Measurements from ENCODE around the gene NAV2.

The NAV2 gene

GRCh38 chr11:19736831-19737230 lies 24.2 kb downstream of the NAV2 start:
- no peak for TF ChIP-seq MYC (IDR thresholded peaks at IDR 0.05; ENCODE audit: low read depth, low read length)
- TF ChIP-seq MAX (IDR thresholded peaks at IDR 0.05; ENCODE audit: low read depth, low read length) = no peak
- no peak for TF ChIP-seq POLR2A (IDR thresholded peaks at IDR 0.05; ENCODE audit: extremely low read depth, insufficient read length)
- TF ChIP-seq, protein P1, sequence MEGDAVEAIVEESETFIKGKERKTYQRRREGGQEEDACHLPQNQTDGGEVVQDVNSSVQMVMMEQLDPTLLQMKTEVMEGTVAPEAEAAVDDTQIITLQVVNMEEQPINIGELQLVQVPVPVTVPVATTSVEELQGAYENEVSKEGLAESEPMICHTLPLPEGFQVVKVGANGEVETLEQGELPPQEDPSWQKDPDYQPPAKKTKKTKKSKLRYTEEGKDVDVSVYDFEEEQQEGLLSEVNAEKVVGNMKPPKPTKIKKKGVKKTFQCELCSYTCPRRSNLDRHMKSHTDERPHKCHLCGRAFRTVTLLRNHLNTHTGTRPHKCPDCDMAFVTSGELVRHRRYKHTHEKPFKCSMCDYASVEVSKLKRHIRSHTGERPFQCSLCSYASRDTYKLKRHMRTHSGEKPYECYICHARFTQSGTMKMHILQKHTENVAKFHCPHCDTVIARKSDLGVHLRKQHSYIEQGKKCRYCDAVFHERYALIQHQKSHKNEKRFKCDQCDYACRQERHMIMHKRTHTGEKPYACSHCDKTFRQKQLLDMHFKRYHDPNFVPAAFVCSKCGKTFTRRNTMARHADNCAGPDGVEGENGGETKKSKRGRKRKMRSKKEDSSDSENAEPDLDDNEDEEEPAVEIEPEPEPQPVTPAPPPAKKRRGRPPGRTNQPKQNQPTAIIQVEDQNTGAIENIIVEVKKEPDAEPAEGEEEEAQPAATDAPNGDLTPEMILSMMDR (IDR thresholded peaks at IDR 0.05; ENCODE audit: low read depth, low read length) = no peak

DNA sequence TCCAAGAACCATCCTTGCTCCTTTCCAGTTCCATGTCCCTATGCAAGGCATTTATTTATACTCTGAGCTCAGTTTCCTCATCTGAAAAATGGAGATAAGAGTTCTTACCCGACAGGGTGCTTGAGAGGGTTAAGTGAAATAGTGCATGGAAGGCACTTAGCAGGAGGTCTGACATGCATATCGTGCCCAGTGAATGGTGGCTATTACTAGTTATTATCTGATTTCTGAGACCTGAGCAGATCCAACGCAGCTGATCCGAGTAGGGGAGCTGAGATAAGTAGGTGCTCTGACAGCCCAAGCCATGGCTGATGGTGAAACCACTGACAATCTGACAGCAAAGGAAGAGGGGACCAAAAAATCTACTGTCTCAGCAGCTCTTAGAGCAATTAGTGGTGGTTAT lies 24.9 kb downstream of the NAV2 start:
- H3K4me3 ChIP-seq (ENCODE audit: low read depth, low read length) = no peak overlapping the region
- TF ChIP-seq POLR2A (IDR thresholded peaks at IDR 0.05; ENCODE audit: extremely low read depth, insufficient read length) = no peak
- no peak for DNase-seq (ENCODE audit: low read depth)

More at GRCh38 chr11:19736831-19737230, 24.2 kb downstream of the NAV2 start:
- H3K4me3 ChIP-seq (ENCODE audit: low read depth, low read length) = no peak overlapping the region
- no peak for DNase-seq (ENCODE audit: low read depth)

- no peak overlapping the region for H3K4me3 ChIP-seq (ENCODE audit: low read depth, low read length)
- no peak for DNase-seq (ENCODE audit: low read depth)
- TF ChIP-seq MYC (IDR thresholded peaks at IDR 0.05; ENCODE audit: low read depth, low read length) = no peak
- TF ChIP-seq, protein P1 (IDR thresholded peaks at IDR 0.05; ENCODE audit: low read depth, low read length) = no peak
- TF ChIP-seq MAX (IDR thresholded peaks at IDR 0.05; ENCODE audit: low read depth, low read length) = no peak
- no peak for TF ChIP-seq POLR2A (IDR thresholded peaks at IDR 0.05; ENCODE audit: extremely low read depth, insufficient read length)
These were observed 25.5 kb downstream of the NAV2 start for GRCh38 chr11:19738124-19738523.

GRCh38 chr11:19739872-19740271 lies 27.2 kb downstream of the NAV2 start:
- H3K4me3 ChIP-seq (ENCODE audit: low read depth, low read length) = no peak overlapping the region
- no peak for DNase-seq (ENCODE audit: low read depth)
- TF ChIP-seq, protein P1 (IDR thresholded peaks at IDR 0.05; ENCODE audit: low read depth, low read length) = no peak
- TF ChIP-seq MAX (IDR thresholded peaks at IDR 0.05; ENCODE audit: low read depth, low read length) = no peak
- no peak for TF ChIP-seq MYC (IDR thresholded peaks at IDR 0.05; ENCODE audit: low read depth, low read length)
- no peak for TF ChIP-seq POLR2A (IDR thresholded peaks at IDR 0.05; ENCODE audit: extremely low read depth, insufficient read length)

DNA sequence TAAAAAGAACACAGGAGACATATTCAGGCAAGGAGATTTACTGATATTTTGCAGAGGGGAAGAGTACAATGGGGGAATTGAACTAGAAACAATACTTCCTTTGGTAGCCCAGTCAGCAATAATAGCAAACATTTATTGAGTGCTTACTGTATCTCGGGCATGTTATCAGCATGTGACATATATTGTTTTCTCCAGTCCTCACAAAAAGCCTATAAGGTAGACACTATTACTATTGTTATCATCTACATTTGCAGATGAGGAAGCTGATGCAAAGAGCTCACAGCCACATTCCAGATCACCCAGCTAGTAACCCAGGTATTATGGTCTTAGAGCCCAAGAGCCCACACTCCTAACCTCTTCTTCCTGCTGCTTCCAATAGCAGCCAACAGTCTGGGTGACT lies 27.9 kb downstream of the NAV2 start:
- TF ChIP-seq MYC (IDR thresholded peaks at IDR 0.05; ENCODE audit: low read depth, low read length) (no peak), POLR2A (IDR thresholded peaks at IDR 0.05; ENCODE audit: extremely low read depth, insufficient read length) (no peak), MAX (IDR thresholded peaks at IDR 0.05; ENCODE audit: low read depth, low read length) (no peak)
- TF ChIP-seq, protein P1 (IDR thresholded peaks at IDR 0.05; ENCODE audit: low read depth, low read length) = no peak
- DNase-seq (ENCODE audit: low read depth) = no peak
- H3K4me3 ChIP-seq (ENCODE audit: low read depth, low read length) = no peak overlapping the region

GRCh38 chr11:19742588-19743292 lies 30.1 kb downstream of the NAV2 start:
- peak; percentile 67 for DNase-seq (ENCODE audit: low read depth)
- no peak overlapping the region for H3K4me3 ChIP-seq (ENCODE audit: low read depth, low read length)
- TF ChIP-seq MAX (IDR thresholded peaks at IDR 0.05; ENCODE audit: low read depth, low read length) = peak; percentile 60
- TF ChIP-seq, protein P1 (IDR thresholded peaks at IDR 0.05; ENCODE audit: low read depth, low read length) = peak; percentile 72
- no peak for TF ChIP-seq MYC (IDR thresholded peaks at IDR 0.05; ENCODE audit: low read depth, low read length)
- TF ChIP-seq POLR2A (IDR thresholded peaks at IDR 0.05; ENCODE audit: extremely low read depth, insufficient read length) = no peak

Data from NB4 (cell line).